Measurements from ENCODE around the gene BORCS5.
"Not testable (repeated sequence)": the region's sequence is repeated elsewhere in the genome, so short reads cannot be mapped to it uniquely, and the experiment has no call there.

BORCS5 gene

DNA sequence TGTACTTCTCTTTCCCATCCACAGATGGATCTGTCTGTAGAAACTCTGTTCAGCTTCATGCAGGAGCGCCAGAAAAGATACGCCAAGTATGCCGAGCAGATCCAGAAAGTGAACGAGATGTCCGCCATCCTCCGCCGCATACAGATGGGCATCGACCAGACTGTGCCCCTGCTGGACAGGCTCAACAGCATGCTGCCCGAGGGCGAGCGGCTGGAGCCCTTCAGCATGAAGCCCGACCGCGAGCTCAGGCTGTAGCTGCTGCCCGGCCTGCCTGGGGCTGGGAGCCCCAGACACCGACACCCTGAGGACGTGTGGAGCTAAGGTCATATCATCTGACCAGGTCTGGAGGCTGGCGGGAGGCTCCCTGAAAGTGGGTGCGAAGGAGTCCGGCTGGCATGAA is 108.6 kb downstream of the BORCS5 start:
- no peak for DNase-seq (ENCODE audit: low read depth)

DNA sequence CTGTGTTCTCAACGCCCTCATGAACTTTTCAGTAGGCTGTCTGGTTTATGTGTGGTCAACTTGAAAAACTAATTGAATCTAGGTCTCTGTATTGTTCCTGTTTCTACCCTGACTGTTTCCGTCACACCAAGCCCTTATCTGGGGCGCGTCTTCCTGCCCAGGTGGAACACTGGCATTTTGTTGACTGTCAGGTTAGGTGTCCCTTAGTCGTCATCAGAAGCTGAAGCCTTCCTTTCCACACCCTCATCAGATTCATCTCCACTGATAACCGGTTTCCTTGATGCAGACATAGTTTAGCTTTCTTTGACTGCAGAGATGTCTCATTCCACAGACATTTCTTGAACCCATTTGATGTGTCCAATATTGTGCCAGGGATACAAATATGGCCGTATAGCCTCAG is 109.3 kb downstream of the BORCS5 start:
- peak; percentile 49 for DNase-seq (ENCODE audit: low read depth)

DNA sequence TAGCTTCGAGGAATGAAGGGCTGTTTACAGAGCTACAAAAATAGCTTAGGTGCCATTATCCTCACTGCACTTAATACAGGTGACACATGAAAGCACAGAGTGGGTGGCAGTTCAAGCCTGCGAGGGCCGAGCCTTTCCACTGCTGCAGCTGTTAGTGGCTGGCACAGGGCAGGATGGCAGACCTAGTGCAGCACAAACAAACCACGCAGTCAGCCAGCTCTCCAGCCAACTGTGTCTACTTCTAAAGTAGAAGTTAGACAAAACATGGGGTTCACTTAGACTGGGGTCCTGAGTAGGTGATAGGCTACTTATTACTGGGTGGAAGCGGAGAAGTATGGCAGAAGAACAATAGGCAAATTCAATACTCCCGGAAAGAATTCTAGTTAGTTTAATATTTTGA is 110.4 kb downstream of the BORCS5 start:
- peak; percentile 24 for DNase-seq (ENCODE audit: low read depth)

DNA sequence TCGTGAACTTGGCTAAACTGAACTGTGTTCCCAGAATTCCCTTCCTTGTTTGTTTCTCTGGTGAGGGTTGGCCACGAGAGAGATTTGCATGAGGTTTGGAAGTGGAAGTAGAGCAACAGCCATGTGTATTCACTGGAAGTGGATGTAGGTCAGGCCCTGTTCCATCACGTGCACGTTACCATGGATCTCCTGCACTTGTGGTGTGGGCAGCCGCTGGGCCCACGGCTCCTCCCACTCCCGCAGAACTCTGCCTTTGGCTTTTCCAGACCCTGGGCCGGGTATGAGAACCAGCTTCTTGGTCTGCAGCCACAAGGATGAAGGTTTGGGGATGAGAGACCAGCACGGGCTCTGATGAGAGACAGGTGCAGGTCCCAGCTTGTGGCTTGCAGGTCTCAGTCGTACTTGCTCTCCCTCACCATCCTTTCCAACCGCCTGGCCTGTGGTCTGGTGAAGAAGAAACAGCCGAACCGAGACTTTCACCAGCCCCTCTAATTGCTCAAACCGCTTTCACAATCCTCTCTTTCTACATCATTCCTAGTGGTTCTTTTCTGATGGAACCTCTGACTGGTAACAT is 110.9 kb downstream of the BORCS5 start:
- DNase-seq (ENCODE audit: low read depth), result peak; percentile 29

DNA sequence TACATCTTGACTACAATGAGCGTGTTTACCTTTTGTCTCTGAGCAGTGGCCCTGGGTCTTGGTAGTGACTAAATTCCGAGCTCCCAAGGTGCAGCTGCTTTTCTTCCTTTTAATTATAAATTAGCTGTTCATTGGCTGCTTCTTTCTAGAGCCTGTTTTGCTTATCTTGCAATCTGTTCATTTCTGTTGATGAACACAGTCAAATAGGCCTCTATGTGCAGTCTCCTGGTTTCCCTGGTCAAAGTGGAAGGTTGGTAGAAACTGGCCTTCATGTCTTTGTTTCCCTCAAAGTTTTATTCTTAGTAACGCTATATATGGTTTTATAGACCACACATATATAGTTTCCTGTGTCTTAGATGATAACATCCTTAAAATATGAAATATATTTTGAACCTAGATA is 111.7 kb downstream of the BORCS5 start:
- no peak for DNase-seq (ENCODE audit: low read depth)

DNA sequence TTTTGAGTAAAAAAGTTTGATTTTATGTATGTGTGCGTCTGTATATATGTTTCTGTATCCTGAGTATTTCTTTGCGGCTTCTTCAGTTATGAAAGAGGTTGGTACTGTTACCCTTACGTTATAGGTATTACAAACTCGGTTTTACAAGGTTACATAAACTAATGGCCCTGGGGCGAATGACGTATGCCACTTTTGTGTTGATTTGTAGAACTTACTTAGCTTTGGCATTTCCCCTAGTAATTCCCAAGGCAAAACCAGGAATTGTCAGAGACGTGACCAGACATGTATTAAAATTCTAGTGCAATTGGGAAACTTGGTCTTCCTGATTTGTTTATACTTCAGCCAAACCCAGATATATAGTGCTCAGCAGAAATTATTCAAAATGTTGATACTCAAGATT is 112.5 kb downstream of the BORCS5 start:
- no peak for DNase-seq (ENCODE audit: low read depth)

DNA sequence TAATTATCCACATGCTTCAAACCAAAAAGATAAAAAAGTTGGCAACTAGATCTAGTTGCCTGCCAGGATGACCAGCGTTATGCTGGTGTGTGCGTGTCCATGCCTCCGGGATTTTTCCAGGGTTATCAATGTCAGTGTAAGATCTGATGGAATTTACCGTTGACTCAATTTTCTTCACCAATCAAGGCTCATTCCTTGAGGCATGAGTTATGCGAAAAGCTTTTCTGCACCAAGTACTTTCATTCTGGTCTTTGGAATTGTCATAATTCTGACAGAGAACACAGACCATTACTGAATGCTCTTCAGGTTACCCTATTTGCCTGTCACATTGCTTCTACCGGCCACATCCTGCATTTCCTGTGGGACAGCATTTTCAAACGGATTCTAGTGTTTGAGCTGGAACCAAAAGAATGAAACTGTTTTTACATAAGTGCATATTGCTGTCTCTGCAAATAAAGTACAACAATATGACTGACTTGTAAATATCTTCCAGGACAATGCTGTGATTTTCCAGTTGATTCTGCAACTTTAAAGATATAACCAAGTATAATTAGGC is 114.0 kb downstream of the BORCS5 start:
- no peak for DNase-seq (ENCODE audit: low read depth)

DNA sequence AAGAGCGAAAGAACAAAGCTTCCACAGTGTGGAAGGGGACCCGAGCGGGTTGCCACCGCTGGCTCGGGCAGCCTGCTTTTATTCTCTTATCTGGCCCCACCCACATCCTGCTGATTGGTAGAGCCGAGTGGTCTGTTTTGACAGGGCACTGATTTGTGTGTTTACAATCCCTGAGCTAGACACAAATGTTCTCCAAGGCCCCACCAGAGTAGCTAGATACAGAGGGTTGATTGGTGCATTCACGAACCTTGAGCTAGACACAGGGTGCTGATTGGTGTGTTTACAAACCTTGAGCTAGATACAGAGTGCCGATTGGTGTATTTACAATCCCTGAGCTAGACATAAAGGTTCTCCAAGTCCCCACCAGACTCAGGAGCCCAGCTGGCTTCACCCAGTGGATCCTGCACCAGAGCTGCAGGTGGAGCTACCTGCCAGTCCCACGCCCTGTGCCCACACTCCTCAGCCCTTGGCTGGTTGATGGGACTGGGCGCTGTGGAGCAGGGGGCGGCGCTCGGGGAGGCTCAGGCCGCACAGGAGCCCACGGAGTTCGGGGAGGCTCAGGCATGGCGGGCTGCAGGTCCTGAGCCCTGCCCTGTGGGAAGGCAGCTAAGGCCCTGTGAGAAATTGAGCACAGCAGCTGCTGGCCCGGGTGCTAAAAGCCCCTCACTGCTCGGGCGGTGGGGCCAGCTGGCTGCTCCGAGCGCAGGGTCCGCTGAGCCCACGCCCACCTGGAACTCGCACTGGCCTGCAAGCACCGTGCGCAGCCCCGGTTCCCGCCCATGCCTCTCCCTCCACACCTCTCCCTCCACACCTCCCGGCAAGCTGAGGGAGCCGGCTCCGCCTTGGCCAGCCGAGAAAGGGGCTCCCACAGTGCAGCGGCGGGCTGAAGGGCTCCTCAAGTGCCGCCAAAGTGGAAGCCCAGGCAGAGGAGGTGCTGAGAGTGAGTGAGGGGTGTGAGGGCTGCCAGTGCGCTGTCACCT is 115.4 kb downstream of the BORCS5 start:
- DNase-seq (ENCODE audit: low read depth), result not testable (repeated sequence)

DNA sequence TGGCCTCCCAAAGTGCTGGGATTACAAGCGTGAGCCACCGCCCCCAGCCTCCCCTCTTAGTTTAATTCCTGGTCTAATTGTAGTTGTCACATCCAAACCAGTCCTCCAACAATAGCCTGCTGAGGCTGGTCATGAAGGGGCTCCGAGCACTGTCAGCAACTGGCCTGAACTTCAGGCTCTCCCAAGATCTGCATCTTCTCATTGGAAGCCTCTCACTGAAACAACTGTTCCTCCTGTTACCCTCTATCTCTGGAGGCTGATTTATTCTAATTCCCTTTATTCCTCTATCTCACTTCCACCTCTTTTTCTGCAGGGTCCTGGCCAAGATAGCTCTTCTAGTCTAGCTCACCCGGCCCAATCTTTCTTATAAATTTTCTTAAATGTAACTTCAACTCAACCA is 116.3 kb downstream of the BORCS5 start:
- no peak for DNase-seq (ENCODE audit: low read depth)

DNA sequence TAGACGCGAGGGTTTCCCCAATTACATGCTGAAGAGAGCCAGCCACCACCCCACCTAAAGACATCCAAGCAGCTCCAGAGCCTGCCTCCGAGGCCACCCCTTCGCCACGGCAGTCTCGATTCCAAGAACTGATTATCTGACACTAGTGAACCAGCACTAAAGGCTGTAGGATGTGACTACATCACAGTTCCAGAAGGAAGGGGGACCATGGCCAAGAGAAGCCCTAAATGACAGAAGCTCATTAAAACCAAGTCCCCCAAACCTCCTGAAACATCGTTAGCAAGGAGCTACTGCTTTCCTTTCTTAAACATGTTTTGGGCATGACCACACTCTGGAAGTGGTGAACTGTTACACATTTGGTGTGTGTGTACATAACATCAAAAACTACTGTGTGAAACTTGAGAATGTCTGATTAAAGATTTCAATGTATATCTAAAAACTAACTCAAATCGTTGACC is 117.6 kb downstream of the BORCS5 start:
- DNase-seq (ENCODE audit: low read depth), result no peak

DNA sequence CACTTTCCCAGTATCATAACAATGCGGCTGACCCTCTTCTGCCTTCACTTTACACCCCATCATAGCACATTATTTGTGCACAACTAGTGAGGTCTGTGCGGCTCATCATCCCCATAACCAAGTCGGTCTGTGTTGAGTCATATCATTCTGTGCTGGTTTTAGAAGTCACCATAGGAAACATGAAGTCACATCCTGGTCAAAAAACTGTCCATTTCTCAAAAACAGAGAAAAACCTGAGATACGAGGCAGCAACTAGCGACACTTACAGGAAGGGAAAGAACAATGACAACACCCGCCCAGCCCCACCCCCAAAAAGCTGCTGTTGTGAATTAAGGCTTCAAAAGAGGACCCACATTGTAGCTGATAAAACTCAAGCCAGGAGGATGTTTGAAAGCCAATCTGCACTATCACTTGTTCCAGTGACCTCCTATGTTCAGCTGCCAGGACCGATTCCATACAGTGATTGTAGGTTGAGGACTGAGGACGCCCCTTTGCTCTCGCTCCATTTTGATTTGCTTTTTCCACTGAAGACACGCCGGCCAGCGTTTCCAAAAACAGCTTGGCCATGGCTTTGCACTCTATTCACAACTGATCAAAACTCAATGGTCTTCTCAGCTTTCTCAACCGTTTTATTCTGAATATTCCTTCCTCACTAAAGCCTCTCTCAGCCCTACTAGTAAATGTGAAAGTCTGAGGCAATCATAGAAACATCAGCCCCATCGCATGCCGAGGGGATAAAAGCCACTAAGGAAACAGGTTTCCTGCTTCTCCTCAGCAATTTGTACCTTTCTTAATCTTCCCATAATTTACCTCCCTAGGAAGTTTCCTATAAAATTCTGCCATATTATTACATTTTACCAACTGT is 118.3 kb downstream of the BORCS5 start:
- DNase-seq (ENCODE audit: low read depth), result peak; percentile 29

DNA sequence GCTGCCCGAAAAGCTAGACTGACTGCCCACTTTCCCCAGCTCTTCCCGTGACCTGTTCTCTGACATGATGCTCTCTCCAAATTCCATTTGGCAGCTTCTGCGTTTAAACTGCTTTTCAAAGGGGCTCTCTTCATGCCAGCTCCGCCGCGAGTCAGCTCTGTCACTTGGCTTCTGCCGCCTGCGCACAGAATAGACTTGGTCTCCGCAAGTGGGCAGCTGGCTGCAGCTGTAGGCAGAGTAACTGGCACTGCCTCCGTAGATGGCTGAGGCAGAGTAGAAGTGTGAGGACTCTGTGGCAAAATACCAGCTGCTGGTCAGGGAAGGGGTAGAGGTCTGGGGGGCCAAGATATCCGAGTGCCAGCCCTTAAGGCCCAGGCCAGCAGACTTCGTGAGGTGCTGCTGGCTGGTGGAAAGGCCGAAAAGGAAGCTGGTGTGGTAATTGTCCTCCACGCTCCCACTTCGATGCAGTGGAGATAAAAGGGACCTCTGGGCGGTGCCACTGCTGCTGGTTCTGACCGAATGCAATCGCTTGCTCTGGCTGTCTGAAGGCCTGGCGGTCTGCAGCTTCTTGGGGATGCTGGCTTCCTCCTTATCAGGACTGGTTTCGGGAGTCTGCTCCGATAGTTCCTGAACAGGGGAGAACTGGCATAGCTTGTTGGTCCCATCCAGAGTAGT is 120.1 kb downstream of the BORCS5 start:
- no peak for DNase-seq (ENCODE audit: low read depth)

DNA sequence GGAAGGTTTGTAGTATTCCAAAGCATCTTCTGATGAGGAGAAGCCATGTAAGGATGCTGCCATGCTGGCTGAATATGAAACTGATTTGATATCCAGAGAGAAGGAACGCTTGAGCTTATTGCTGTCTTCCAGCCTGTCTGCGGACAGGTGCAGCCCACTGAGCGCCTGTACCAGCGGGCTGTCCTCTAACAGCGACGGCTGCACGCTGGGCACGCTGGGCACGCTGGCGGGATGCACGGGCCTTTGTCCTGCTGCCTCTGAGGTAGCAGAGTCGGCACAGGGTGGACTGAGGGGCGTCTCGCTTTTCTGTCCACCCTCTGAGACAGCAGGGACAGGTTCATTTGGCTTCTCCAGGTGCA is 120.6 kb downstream of the BORCS5 start:
- DNase-seq (ENCODE audit: low read depth), result no peak

DNA sequence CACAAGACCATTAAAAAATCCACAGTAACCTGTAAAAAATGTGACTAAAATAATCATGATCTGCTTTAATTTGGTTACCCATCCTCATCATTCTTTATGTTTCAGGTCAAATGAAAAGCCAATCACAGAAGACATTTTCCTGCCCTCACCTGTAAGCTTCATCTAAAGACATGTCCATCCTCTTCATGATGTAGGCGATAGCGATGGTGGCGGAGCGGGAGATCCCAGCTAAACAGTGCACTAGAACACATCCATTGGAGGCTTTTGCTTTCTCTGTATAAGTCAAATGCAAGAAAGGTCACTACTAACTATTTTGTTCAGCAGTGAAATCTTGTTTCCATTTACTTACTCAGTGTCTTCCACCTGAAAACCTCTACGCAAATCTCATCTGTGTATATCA is 123.2 kb downstream of the BORCS5 start:
- no peak for DNase-seq (ENCODE audit: low read depth)

DNA sequence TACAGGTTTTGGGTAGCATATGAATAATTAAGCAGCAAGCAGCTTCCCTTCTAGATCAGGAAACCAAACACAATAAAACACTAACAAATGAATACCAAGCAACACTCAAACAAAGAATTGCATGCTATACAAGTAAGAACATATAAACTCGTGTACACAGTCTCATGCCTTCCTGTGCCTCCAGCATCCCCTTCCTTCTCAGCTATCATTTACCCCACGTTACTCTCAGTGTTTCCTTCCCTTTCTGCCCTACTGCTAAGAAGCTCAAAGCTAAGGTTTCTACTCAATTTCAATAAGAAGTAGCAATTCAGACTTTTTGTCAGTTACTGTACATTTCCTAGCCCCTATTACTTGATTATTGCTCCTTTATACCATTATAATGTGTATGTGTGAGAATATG is 124.8 kb downstream of the BORCS5 start:
- no peak for DNase-seq (ENCODE audit: low read depth)

DNA sequence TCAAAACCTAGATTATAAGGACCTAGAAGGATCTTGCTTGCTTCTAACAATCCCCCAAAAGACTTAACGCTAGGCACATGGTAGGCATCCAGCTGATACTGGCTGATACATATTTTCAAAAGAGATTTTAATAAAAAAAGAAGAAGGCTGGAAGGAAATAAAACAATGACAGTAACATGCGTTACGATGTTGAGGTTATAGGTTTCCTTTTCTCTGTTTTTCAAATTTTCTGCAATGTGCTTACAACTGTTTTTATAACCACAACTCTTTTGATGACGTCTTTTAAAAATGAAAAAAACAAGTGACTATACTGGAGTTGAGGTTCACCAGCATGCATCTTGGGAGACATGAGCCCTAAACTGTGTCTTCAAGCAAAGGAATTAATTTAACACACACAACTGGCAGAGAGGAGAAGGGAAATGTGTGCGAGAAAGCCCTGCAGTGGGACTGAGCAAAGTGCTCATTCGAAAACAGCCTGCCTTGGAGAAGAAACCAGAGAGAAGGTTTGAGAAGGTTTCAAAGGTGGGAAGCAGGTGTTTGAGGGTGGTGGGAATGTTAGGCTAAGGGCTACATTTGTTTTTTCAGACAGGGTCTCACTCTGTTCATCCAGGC is 125.4 kb downstream of the BORCS5 start:
- no peak for DNase-seq (ENCODE audit: low read depth)

DNA sequence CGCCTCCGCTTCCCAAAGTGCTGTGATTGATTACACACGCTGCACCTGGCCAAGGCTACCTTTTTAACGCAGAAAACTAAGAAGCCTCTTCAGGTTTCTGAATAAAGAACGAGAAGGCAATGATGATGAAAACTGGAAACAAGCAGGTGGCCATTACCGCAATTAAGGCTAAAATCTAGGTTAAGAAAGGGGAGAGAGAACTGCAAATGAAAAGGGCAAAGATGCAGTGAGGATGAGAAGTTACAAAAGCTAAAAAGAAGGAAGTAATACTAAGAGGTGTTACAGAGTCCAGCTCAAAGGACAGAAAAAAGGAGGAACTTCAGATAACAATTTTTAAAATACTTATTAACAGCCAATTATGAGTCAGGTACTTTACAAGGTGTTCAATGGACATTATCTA is 126.1 kb downstream of the BORCS5 start:
- DNase-seq (ENCODE audit: low read depth), result no peak

DNA sequence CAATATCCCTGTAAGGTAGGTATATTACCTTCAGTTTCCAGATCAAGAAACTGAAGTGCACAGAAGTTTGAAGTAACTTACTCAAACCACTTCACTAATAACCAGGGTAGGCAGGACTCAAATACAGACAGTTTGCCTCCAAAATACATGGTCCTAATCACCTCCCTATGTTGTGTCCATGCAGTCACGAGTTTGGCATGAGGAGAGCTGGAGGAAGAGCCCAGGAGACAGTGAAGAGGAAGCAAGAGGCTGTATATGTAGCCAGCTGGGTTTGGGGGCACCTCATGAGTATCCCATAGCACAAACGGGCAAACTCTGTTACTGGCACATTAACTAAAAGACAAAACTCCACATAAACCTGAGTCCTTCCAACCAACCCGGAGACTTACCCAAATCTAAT is 126.6 kb downstream of the BORCS5 start:
- no peak for DNase-seq (ENCODE audit: low read depth)

DNA sequence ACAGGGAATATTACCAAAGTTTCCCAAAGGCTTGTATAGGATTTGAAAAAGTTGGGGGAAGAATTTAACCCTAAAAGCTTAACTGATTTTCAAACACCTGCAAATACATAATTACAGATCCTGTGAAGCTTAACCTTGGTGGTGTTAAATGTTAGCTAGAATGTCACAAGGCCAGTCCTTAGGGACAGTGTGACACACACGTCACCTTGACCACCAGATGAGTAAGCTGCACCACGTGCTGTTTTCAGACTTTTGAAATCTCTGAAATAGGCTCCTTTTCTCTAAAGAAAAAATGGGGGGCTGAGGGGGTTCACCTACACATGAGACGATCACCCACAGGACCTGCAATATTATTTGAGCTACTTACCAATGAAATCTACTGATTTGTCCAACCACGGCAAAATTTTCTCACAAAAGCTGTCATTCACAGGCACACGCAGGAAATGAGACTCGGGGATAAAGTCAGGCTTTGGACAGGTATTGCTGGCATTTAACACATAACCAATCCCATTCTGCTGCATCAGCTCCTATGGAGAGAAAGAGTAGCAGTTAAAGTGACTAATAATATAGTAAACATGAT is 129.9 kb downstream of the BORCS5 start:
- DNase-seq (ENCODE audit: low read depth), result no peak

DNA sequence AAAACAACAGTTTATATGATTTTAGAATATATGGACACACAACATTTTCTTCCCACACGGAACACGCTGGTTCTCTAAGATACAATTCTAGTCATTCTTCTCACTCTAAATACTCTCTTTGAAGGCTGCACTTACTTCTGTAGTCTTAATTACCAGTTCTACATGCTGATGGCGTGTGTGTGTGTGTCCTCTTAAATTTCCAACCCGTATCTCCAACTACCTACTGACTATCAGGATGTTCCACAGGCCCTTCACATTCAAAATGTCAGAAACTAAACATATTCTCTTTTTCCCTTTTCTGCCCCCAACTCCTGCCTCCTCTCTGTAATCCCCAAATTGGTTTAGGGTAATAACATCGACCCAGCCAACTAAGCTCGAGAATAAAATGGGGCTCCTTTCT is 130.6 kb downstream of the BORCS5 start:
- DNase-seq (ENCODE audit: low read depth), result no peak

DNA sequence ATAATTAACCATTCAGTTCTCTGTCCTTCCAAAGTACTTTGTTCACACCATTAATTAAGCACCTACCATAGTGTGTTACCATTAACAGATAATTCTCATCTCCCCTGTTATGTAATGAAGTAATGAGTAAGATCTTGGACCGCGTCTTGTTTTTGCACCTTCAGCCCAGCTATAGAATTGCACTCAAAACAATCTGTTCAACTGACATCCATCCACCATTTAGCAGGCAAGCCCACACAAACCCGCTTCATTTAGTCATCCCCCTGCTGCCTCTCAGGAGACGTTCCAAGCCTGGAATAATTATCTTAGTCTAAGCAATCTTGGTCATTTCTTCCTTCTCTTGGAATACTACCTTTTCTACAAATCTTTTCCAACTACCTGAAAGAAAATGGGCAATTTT is 131.4 kb downstream of the BORCS5 start:
- no peak for DNase-seq (ENCODE audit: low read depth)

Measured in activated T-helper 1 cell treated with Interleukin-2 at 50 U/mL for 16 hours (primary cell).